Measurements from ENCODE around the gene CRISP3. TPM values are rescaled to one million over a fixed set of nuclear protein-coding genes. Genes with fewer than 3 reads are reported as not detected.

Gene CRISP3
- total RNA-seq, 1 donor from 2014 or later: not detected

DNA sequence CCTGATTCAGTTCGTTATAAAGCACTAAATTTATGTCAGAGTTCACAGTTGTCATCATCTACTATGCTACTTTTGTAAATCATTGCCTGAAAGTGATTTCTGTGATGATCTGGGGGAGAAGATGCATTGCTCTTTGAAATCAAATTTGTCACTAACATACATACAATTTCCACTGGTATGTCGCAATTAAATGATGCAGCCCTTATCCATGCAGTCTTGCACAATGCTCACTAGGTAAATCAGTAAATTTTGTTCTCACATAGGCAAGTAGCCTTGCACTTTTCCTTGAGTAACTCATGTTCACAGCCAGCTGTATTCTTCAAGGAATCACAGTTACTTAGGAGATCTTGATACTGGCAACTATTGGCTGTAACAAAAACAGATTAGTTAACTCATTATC lies 51.7 kb downstream of the CRISP3 start:
- DNase-seq (ENCODE audit: low read depth): peak; percentile 1

Other genes starting within 250 kb of the CRISP3 start
- gene GLYATL3, start 244.5 kb downstream of the CRISP3 start, total RNA-seq: not detected in 2 replicates
- gene C6orf141, start 193.7 kb downstream of the CRISP3 start, total RNA-seq: 2.4 and 4.7 TPM in 2 replicates
- not detected in 2 replicates for gene RHAG, start 107.5 kb downstream of the CRISP3 start, total RNA-seq
- 0.10 TPM in 1 of 2 replicates, not detected in the other for gene CRISP2, start 30.8 kb downstream of the CRISP3 start, total RNA-seq
- not detected in 2 replicates for gene PGK2, start 42.9 kb upstream of the CRISP3 start, total RNA-seq
- gene CRISP1, start 122.1 kb upstream of the CRISP3 start, total RNA-seq: not detected in 2 replicates
- gene DEFB114, start 219.8 kb upstream of the CRISP3 start, total RNA-seq: not detected in 2 replicates
- gene DEFB113, start 225.2 kb upstream of the CRISP3 start, total RNA-seq: not detected in 2 replicates